Measurements from ENCODE around the gene SSTR3. TPM values are rescaled to one million over a fixed set of nuclear protein-coding genes. Genes with fewer than 3 reads are reported as not detected.

Gene SSTR3
- total and polyA plus RNA-seq, 10 of the 15 experiments (the other 5 are each of a cell fraction or from before 2014, with no cell fraction given), result 0.03 to 4.5 (median 2.4) TPM

GRCh38 chr22:37254209-37254866, 42.1 kb upstream of the SSTR3 start:
- in situ Hi-C loops (cut with MboI) (no loop called here), intact Hi-C loops (cut with micrococcal nuclease; ENCODE audit: unreplicated experiment) (no loop called here)
- no peak overlapping the region for H2AFZ ChIP-seq (ENCODE audit: control insufficient read depth, low read depth, low read length)
- CTCF ChIA-PET, result interaction anchor here (0.7 to 3.2 kb wide), 4 partner anchors 10 to 54 kb away, joined by 3 to 12 read pairs (median 8); partner anchors contain the start of gene RAC2
- H3K36me3 ChIP-seq (ENCODE audit: control insufficient read depth in 2 of 2, insufficient read depth in 2 of 2, low read length in 1 of 2), result no peaks in the 10 kb centered on the region
- no peaks in the 10 kb centered on the region for H3K9me3 ChIP-seq (replicated peaks; ENCODE audit: control insufficient read depth, insufficient read depth, low read length)
- H4K20me1 ChIP-seq (ENCODE audit: control insufficient read depth, insufficient read depth), result no peaks in the 10 kb centered on the region
- H3K79me2 ChIP-seq (ENCODE audit: control insufficient read depth, insufficient read depth, low read length), result no peaks in the 10 kb centered on the region
- no peak for ATAC-seq
- TF ChIP-seq BCL3 (IDR thresholded peaks at IDR 0.05; ENCODE audit: borderline replicate concordance, insufficient read depth, low read depth, low read length, poor library complexity, severe bottlenecking) (no peak), STAT3 (IDR thresholded peaks at IDR 0.05; ENCODE audit: low read depth, low read length) (no peak), CREB1 (IDR thresholded peaks at IDR 0.05; ENCODE audit: low read depth) (no peak), HDGF (IDR thresholded peaks at IDR 0.05) (no peak), IKZF2 (IDR thresholded peaks at IDR 0.05) (no peak), TCF3 (IDR thresholded peaks at IDR 0.05; ENCODE audit: borderline replicate concordance, insufficient read depth, low read depth, low read length) (no peak), ATF7 (IDR thresholded peaks at IDR 0.05; ENCODE audit: low read depth) (no peak), CEBPB (IDR thresholded peaks at IDR 0.05; ENCODE audit: borderline replicate concordance in 1 of 2, low read depth in 2 of 2, low read length in 2 of 2) (no peak), EP300 (IDR thresholded peaks at IDR 0.05; ENCODE audit: borderline replicate concordance in 1 of 2, control insufficient read depth in 1 of 2, low read depth in 2 of 2, low read length in 2 of 2) (no peak), MYB (IDR thresholded peaks at IDR 0.05; ENCODE audit: borderline replicate concordance, low read depth, low read length) (no peak), BACH1 (IDR thresholded peaks at IDR 0.05; ENCODE audit: borderline replicate concordance) (no peak)
- H3K4me3 ChIP-seq, result no peak overlapping the region
- H3K4me2 ChIP-seq (ENCODE audit: control insufficient read depth, insufficient read depth), result no peak overlapping the region
- H3K27ac ChIP-seq (ENCODE audit: control insufficient read depth, insufficient read depth), result no peak overlapping the region
- no peak for FAIRE-seq
- H3K4me1 ChIP-seq (ENCODE audit: control insufficient read depth, insufficient read depth, low read length), result peaks cover 8% of the 10 kb centered on the region; the same call in 1 of the 2 replicates
- WGBS (ENCODE audit: insufficient coverage, insufficient replicate concordance, low lambda C conversion rate, missing lambda C conversion rate), result 85% methylated on average over 5 of the region's 5 CpGs
- RAD21 ChIA-PET (ENCODE audit: unreplicated experiment), result interaction anchor here (1.9 to 6.6 kb wide), 2 partner anchors 11 to 54 kb away, joined by 6 to 84 read pairs; partner anchors contain the start of gene RAC2
- POLR2A ChIA-PET, result interaction anchor here (3.6 to 4.3 kb wide), 2 partner anchors 9 to 12 kb away, joined by 30 to 36 read pairs; partner anchors contain the start of gene RAC2
- no TSS peak for BruUV-seq (replicated peaks)
- H3K27me3 ChIP-seq (replicated peaks in 1 of 2; ENCODE audit: control insufficient read depth in 2 of 2, insufficient read depth in 2 of 2, low read length in 1 of 2), result no peaks in the 10 kb centered on the region
- H3K9ac ChIP-seq (ENCODE audit: control insufficient read depth, insufficient read depth, low read length), result no peak overlapping the region
- DNase-seq (ENCODE audit: low read depth, low spot score), result no peak
- SMC1A ChIA-PET (ENCODE audit: uncharacterized antibody, unreplicated experiment), result interaction anchor here (1.1 to 5.6 kb wide), 4 partner anchors 9 to 35 kb away, joined by 4 to 58 read pairs (median 4); partner anchors contain the start of gene RAC2

Data from GM12878 (cell line).